ENCODE measurements around the gene PDE1C.

Gene PDE1C

DNA sequence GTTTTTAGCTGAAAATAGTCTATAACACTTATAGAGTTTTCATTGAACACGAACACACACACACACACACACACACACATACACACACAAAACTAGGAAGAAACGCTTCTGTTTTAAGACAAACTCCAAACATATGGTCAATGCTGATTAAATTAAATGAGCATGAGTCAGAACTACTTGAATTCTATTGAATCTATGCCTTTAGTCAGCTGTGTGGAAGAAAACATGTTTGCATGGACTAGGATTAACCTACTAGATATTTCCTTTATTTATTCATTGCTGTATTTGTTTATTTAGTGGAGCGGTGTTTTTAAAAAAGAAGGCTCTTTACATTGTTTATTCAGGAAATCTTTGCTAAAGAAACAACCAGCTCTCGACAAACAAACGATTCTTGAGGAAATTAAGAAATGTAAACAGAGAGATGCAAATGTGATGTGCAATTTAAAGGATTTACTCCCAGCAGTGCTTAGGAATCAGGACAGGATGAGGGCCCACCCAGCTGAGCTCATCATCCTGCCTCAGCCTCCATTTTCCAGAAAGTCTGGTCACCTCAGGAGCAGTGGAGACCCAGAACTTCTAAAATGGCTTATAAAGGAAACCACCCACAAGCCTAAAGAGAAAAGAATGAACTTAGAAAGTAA, 83.2 kb downstream of the PDE1C start:
- DNase-seq = no peak

DNA sequence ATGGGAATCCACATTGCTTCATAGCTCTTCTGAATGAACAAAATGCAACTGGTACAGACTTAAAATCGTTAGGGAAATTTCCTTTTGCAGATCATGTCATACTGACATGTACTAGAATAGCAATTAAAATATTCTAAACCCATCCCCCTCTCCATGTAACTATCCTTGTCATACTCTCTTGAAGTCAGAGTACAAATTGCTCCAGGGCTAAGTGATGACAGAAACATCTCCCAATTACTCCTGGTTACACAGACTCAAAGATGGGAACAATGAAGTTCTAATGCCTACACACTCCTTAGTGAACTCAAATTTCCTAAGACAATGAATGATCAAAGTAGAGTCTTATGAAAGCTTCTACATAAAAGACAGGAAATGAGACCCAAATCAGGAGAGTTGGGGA, 87.2 kb downstream of the PDE1C start:
- no peak for DNase-seq

DNA sequence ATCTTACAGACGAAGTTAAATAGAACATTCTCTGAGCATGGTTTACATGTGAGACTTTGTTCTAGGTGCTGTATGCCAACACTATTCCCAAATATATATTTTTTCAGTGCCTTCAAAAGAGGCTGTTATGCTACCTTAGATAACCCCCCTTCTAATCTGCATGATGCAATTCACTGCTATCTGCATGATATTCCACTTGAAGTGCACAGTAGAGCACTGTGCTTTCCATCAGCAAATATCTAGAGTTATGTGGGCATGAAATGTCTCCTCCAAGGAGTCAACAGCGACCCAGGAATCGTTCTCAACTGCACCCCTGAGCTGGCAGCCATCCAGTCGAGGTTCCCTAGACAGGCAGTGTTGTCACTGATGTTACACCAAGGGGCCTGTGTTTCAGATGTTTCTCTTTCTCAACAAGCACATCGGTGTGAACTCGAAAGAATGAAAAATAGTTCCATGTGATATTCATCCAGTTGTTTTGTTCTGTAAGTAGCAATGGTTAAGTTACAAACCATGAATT, 88.3 kb downstream of the PDE1C start:
- no peak for DNase-seq

DNA sequence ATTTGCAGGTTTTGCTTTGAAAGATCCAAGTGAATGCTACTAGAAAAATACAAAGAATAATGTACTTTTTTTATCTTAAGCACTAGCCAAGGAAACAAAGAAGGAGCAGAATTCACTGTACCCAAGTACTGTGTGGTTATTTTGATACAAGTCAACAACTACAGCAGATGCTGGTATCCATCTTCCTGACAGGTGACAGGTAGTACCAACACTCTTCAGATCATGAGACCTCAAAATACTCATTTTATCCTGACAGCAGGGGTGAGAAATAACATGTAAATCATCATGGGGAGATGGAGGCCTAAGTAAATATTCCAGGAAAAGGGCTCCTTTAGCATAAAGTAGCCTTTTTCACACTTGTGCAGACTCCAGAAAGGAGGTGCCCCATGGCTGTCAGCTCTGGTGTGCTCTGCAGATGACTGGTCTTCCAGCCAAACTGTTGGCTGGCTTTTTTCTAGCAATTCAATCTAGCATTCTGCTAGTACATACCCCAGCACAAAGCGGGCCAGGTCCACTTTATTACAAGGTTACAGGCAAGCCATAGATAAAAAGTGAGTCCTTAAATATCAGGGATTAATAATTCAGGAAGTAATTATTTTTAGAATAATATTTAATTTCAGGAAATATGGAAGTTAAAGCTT, 90.4 kb downstream of the PDE1C start:
- no peak for DNase-seq

DNA sequence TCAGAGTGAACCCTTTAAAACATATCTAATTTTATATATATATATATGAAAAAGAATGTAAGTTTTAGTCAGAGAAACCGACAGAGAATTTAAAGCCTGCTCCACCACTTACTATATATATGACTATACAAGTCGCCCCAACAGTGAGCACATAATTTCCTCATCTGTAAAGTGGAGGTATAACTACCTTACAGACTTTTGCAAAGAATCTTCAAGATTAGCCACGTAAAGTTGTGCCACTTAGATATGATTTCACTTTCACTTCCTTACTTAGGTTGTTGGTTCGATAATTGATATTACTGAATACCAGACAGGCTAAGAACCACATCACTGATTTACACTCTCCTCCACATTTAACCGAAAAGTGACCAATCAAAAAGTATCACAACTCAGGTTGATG, 94.7 kb downstream of the PDE1C start:
- no peak for DNase-seq

DNA sequence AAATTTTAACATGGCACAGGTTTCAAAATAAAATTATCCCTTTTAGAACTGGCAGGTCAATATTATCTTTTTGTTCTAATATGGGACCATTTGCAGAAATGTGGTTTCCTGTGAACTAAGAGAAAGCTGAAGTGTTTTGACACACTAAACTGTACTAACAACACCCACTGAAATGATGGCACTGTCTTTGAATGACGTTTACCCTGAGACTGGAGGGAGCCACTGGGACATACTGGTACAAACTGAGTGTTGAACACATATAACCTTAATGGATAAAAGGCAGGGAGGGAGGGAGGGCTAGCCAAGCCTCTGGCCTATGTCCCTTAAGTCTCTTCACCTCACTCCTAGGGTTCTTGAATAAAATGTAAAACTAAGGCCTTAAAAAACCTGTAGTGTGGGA, 95.9 kb downstream of the PDE1C start:
- DNase-seq = no peak

DNA sequence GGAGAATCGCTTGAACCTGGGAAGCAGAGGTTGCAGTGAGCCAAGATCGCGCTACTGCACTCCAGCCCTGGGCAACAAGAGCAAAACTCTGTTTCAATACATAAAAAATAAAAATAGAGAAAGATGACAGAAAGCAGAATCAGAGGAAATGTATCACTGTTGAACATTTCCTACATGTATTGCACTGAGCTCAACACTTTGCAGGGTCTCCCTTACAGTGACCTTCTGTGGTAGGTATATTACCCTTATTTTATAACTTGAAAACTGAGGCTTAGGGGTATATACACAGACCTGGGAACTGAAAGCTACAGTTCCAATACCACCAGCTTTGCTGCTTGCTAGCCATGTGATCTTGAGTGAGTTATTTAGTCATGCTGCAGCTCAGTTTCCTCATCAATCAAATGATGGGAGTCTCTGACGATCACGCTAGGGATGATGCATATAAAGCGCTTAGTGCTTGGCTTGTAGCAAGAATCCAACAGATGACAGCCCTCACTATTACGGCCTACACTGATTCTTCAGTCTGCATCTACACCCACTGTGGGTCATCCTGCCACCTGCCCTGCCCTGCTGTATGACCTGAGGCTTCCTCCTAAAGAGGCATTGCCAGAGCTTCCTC, 99.0 kb downstream of the PDE1C start:
- no peak for DNase-seq

DNA sequence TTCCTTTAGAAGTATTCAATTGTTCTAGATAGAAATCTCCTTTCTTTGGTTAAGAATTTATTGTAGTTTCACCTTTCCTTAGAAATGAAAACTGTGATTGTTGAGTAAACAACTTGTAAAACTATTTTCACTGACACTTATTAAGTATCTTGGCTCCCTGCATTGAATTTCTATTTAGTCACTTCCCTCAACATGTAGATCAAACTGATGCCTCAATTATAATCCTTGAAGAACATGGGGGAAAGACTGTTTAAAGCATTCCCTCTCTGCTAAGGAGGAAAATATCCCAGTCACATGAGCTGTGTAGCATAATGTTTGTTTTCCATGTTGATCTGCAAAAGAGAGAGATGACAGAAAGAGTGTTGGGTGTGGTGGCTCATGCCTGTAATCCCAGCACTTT, 99.7 kb downstream of the PDE1C start:
- no peak for DNase-seq

DNA sequence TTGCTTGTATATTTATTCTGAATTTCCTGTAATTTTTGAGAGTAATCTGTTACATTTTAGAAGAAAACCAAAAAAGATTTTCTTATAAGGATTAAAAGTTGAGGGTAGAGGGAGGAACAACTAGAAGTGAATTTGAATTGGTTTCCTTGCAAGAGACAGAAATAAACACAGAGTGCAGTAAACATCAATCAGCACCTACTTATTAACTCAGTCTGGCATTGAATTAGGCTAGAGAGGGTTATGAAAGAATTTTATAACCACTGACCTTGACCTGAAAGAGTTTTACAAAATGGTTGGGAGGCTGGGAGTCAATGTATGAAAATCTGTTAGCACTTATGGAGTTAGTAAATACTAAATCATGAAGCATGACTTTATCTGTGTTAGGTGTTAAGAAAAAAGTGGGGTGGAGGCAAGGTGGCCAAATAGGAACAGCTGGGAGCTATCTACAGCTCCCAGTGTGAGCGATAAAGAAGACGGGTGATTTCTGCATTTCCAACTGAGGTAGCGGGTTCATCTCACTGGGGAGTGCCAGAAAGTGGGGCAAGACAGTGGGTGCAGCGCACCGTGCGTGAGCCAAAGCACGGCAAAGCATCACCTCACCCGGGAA, 106.5 kb downstream of the PDE1C start:
- no peak for DNase-seq

DNA sequence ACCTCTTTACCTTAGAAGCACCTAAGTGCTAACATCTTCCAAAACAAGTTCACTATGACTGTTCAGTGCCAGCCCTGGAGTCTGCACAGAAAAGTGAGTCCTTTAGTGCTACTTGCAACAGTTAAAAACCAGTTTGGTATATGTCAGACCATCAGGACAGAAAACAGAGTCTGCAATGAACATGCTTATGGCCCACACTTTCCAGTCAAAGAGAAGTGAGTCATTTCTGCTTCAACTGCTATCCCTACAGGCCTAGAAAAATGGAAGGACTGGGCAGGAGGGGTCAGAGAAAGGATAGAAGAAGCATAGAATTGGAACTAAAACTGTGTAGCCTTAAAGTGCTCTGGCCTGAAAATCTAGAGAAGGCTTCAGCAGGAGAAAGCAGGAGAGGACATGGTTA, 108.0 kb downstream of the PDE1C start:
- no peak for DNase-seq

DNA sequence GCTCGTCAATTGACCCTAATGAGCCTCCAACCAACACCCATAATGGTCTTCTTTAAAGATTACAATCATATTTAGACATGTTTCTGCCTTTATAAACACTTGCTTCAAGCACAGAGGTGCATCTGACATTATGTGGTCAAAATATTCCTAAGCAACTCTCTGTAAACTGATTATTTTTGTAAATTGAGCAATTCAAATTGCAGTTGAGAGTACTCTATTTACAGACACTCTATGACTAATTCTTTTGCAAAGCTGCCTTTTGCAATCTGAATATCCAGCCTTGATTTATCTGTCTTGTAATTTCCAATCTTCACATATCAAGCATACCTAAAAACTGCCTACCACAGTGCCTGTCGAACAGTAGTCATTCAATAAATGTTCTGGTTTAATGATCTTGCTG, 112.0 kb downstream of the PDE1C start:
- no peak for DNase-seq

DNA sequence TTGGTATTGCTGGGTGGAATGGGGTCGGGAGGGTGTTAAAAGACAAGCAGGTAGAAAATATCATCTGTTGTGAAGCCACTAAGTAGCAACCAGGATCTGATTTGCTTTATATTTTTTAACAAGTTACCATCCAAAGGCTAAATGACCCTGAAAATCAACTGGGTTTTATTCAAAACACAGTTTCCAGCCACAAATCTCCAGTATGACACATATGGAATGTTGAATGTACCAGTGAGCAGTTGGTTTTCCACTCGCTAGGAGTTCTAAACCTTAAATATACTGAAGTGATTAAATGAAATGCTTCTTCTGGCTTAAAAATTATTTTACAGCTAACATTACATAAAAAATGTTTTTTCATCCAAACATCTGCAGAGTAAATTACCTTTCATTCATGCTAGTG, 112.5 kb downstream of the PDE1C start:
- no peak for DNase-seq

DNA sequence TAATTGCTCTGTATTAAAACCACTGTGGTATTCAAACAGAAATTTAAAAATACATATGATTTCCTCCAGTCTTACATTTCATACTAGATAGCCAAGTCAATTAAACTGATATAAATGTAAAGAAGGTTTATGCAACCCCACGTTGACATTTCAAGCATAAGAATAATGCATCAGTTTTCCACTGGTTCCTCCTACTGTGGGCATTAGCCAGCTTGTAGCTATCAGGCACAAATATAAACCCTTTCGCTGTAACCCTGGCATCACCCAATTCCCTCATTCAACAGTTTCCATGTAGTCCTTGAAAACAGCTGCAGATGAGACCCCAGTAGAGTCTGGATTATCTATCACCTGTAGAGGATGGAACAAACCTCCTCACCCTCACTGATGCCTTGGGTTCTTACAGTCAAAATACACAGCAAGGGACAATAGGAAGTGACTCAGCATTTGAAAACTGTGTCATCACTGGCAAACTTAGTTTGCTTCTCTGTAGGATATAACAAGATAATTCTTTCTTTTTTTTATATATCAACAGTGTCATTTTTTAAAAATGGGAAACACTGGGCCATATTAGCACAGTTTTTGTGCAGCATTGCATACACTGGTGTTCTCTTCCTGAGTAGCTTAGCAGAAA, 113.0 kb downstream of the PDE1C start:
- no peak for DNase-seq

DNA sequence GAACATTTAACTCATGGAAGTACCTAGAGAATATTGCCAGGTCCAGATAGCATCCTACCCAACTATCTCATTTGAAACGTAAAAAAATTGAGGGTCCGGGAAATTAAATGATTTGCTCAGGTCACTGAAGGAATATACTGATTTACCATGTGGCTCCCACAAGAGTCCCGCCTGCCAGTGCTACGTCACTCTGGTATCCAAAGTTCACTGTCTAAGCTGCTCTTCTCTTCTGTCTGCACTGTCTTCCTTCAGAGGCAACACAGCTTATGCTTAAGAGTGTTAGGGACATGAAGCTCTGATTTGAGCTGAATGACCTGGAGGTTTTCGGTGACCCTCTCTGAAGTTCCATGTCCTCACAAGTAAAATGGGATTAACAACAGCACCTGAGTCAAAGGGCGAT, 114.6 kb downstream of the PDE1C start:
- DNase-seq = no peak

DNA sequence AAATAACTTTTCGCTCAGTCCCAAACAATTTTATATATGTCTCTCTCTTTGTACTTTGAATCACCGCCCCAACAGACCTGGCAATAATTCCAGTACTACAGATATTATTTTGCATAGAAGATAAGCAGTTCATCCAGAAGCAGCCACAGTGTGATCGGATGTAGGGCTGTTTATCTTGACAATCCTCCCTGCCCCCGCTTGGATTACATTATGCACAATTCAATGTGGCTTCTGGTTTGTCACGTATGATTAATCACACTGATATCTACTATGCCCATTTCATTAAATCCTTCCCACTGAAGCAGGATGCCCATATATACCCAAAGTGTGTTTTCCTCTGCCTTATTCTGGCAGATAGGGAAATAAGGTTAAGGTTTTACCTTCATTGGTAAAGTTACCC, 115.2 kb downstream of the PDE1C start:
- DNase-seq = no peak

DNA sequence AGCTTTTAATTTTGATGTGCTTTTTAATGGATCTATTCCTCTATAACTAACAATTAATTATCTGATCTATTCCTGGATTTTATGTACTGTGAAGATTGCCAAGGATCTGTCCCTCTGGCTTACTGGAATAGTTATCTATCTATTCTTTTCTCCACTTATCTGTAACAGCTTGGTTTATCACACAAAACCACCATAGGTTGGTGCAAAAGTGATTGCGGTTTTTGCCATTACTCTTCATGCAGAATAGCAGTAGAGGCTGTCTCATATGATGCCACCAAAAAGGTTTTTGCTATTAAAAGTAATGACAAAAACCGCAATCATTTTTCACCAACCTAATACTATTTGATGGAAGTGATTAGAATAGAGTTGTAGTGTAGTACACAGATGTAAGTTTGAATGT, 115.7 kb downstream of the PDE1C start:
- DNase-seq = no peak

DNA sequence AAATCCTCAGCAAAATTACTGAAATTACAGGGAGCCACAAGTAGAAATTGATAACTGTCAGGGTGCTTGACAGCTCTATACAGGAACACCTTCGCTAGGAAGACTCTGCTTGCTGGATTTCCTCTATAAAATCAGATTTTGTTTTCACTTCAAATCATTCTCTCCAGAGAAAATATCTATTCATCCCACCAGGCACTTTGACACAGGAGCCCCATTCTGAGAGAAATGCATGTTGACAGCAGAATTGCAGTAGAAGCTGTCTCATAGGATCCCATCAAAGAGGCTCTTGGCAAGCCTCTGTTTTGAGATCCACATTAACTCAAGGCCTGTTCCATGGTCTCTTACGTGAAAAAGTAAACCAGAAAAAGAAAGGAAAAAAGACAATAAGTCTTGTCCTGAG, 116.8 kb downstream of the PDE1C start:
- DNase-seq = no peak

DNA sequence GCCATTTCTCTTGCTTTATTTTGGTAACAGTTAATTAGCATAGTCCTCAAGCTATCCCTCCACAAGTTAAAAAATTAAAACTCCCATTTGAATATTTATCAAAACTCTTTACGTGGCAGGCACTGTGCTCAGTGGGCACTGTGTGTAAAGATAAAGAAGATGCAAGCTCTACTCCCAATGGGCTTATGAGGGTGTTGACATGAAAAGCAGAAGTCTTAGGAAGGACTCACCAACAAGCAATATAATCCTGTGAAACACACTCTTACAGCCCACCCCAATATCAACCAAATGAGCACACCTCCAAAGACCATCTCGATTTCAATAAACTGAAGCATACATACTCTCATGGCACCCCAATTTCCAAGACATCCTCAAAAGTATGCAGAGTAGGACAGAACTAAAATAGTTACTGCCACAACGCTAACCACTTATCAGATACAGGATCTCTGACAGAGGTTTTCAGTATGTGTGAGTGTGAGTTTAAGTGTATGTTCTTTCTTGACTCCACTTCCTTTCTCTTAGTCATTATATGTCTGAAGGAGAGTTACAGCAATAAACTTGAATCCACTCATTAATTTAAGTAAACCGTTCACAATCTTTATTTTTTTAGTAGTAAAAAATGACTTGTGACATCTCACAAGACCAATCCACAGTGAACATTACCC, 120.0 kb downstream of the PDE1C start:
- no peak for DNase-seq

DNA sequence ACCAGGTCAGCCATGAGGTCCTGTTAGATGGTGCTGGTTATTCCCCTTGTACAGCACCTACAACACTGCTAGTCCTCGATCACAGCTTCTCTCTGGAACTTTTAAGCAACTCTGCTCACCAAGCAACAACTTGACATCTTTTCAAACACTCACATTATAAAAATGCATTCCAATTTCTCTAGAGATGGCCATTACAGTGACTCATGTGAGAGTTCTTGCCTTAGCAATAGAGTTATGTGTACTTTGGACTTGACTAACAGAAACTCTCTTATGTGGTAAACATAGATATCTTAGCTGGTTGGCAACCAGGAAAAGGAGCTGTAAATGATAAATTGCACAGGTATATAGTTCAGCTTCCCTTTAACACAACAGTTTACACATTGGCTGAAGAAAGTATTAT, 122.2 kb downstream of the PDE1C start:
- DNase-seq = no peak

DNA sequence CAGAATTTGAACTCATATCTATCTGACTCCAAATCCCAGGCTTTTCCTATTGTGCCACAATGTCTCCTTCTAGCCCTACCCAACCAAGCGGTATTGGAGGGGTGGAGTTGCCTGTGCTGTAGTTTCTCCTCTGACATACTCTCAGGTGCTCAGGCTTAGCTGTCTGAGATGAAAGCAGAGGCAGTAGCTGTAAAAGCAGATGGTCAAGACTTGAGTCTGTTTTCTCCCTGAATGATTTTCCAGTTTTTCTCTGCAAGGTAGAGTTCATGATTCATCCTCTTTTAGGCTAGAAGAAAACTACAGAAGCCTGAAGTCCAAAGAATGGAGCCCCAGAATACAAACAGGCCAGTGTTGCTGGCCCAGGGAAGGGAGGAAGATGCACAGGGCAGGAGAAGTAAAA, 130.0 kb downstream of the PDE1C start:
- DNase-seq = no peak

DNA sequence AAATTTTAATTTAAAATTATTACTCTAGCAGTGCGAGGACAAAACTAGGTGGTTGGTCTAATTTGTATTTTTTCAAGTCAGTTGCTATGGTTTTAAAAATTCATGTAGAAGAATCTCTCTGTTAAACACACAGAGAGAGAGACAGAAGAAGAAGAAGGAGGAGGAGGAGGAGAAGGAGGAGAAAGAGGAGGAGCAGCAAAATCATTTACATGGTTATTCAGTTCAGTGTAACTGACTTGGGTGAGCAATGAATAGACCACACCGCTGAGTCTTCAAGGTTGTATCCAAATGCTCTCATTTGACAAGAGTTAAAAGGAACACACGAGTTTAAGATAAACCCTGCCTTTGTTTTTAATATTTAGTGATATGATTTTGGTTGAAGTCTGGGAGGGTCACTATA, 131.1 kb downstream of the PDE1C start:
- no peak for DNase-seq

DNA sequence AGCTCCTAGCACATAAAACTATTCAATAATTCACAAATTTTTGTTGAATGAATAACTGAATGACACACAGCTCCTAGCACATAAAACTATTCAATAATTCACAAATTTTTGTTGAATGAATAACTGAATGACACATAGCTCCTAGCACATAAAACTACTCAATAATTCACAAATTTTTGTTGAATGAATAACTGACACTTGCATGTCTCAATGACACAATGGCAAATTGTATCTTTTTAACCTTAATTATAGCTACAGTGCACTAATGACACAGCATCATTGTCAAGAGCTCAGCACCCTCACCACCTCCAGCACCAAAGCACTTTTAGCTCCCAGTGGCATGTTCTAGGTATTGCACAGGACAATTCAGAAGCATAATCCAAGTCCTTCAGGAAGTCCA, 131.6 kb downstream of the PDE1C start:
- no peak for DNase-seq

DNA sequence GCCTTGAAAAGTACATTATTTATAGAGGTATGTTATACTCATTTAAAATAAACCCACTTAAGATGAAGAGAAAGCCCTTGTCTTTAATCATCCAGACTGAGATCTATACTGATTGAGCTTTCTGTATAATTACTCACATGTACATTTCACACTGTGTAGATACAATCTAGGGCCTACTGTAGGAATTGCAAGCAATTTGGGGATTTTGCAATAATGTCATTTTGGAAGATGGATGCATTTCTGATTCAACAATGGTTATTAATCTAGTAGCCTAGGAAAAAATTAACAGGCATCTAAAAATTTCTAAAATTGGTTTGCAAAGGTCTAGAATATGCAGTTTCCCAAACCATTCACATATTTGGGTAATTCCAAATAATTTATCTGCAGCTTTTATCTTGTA, 132.2 kb downstream of the PDE1C start:
- no peak for DNase-seq
